Pancreas (tissue), 10 donors: ENCODE measurements around the gene EID1. TPM values are rescaled to one million over a fixed set of nuclear protein-coding genes. Genes with fewer than 3 reads are reported as not detected.
"Not testable (repeated sequence)": the region's sequence is repeated elsewhere in the genome, so short reads cannot be mapped to it uniquely, and the experiment has no call there.

Source experiments
- ATAC-seq, 4 donors: fragments of 200-7000 bp; cut with Tn5 transposase; one replicate each; pipeline versions ENCODE4 v1.8.0 to v1.9.1; 2020; ENCODE audit warnings: mild to moderate bottlenecking in 4 of 4, moderate library complexity in 4 of 4
- DNase-seq, 6 donors: peaks; one replicate each; pipeline ENCODE4 v3.0.0-alpha.2; 2020
- FAIRE-seq: peaks from 2 replicates; lab custom pipeline; 2012; peaks lifted over from hg19 to GRCh38; lab: Jason Lieb, UNC
- H3K27ac ChIP-seq, 4 donors: fragments of 200-600 bp; sonication (generic); 1 replicate in 3 of 4; 2 replicates in 1 of 4; pipeline versions ENCODE4 v1.5.0 to v1.8.0; 2020
- H3K27me3 ChIP-seq, 4 donors: fragments of 200-600 bp; one replicate each; pipeline ENCODE4 v1.8.0; 2021
- H3K36me3 ChIP-seq, 3 donors: fragments of 200-600 bp; sonication (generic) in 1 of 3; one replicate each; pipeline versions ENCODE4 v1.5.0 to v1.8.0; 2020 to 2021
- H3K4me1 ChIP-seq, 3 donors: fragments of 200-600 bp; one replicate each; pipeline ENCODE4 v1.8.0; 2021
- H3K4me3 ChIP-seq, 4 donors: fragments of 200-600 bp; sonication (generic) in 2 of 4; one replicate each; pipeline versions ENCODE4 v1.5.0 to v1.8.0; 2020 to 2021
- H3K9me3 ChIP-seq, 4 donors: fragments of 200-600 bp; one replicate each; pipeline ENCODE4 v1.8.0; 2021
- WGBS, 2 donors: extraction: QIAGEN DNeasy Blood & Tissue Kit; methylation state at CpG; one replicate each; pipeline ENCODE4 v1.1.7; 2013; 5-methylcytosine and 5-hydroxymethylcytosine counted together
- intact Hi-C, 3 donors: fragments of 100-400 bp; cut with DNase I; formaldehyde crosslinking; loops; one replicate each; pipeline versions ENCODE4 v1.11.1 to v1.14.2; 2022
- polyA plus RNA-seq, 2 donors: library from polyadenylated mRNA; stranded (reverse); fragments of 200-250 nt; gene quantifications; one replicate each; pipeline ENCODE4 v1.2.3, GENCODE V29; 2013
- total RNA-seq, 6 donors: library from RNA; stranded (reverse); fragmentation: NEBNext Ultra II Directional in 4 of 6; extraction: Animal tissue kit (Norgen Biotek cat#: 25700) in 4 of 6; gene quantifications; one replicate each; pipeline versions ENCODE4 v1.2.1 to v1.2.4, GENCODE V29; 2021 to 2023
- TF ChIP-seq, protein P1 (sequence below), 4 donors: fragments of 200-600 bp; sonication (generic) in 3 of 4; IDR thresholded peaks; one replicate each; pipeline versions ENCODE4 v1.5.0 to v1.8.0; 2021; ENCODE audit warnings: antibody characterized with exemption in 4 of 4
- donor health status: healthy with polysubstance abuse.
- donor health status: DM: no; HTN: no; CAD: no; lungs with moderate emphysema.
- donor health status: DM: no; HTN: no; CAD: no.
- donor health status: control.
- donor health status: control.
- donor health status: Bipolar disorder and iron deficiency.
- donor health status: DM: yes; HTN: yes; CAD: no.
- donor health status: DM: no; HTN: no; CAD: no.
- donor health status: DM: no; HTN: no; CAD: no.
- donor health status: DM: yes; HTN: yes; CAD: no.

EID1 gene
- total and polyA plus RNA-seq, 8 donors = 26.5 to 96.3 (median 42.8) TPM

DNA sequence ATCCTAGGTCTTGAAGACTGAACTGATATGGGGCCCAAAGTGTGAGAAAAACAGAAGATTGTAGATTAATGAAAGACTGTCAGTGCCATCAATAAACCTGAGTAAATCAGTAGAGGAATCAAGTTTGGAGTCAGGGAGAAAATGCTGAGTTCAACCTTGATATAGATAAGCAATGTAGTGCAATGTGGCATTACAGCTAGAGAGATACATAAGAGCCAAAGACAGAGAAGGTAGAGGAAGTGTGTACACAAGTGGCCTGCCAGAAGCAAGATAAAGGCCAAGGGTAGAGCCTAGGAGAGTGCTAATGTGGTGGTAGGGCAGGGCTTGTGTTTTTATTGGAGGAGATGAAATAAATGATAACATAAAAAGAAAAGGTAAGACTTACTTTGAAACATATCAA is 26.0 kb upstream of the EID1 start:
- Histone ChIP-seq H3K27me3 (no peaks in the 10 kb centered on the region), H3K9me3 (no peaks in the 10 kb centered on the region), H3K4me3 (no peak overlapping the region), H3K36me3 (no peaks in the 10 kb centered on the region), H3K27ac (no peak overlapping the region), H3K4me1 (no peaks in the 10 kb centered on the region)
- ATAC-seq = no peak
- intact Hi-C loops = no loop called here
- DNase-seq = no peak
- no peak for FAIRE-seq
- TF ChIP-seq, protein P1, sequence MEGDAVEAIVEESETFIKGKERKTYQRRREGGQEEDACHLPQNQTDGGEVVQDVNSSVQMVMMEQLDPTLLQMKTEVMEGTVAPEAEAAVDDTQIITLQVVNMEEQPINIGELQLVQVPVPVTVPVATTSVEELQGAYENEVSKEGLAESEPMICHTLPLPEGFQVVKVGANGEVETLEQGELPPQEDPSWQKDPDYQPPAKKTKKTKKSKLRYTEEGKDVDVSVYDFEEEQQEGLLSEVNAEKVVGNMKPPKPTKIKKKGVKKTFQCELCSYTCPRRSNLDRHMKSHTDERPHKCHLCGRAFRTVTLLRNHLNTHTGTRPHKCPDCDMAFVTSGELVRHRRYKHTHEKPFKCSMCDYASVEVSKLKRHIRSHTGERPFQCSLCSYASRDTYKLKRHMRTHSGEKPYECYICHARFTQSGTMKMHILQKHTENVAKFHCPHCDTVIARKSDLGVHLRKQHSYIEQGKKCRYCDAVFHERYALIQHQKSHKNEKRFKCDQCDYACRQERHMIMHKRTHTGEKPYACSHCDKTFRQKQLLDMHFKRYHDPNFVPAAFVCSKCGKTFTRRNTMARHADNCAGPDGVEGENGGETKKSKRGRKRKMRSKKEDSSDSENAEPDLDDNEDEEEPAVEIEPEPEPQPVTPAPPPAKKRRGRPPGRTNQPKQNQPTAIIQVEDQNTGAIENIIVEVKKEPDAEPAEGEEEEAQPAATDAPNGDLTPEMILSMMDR (IDR thresholded peaks at IDR 0.05) = no peak

DNA sequence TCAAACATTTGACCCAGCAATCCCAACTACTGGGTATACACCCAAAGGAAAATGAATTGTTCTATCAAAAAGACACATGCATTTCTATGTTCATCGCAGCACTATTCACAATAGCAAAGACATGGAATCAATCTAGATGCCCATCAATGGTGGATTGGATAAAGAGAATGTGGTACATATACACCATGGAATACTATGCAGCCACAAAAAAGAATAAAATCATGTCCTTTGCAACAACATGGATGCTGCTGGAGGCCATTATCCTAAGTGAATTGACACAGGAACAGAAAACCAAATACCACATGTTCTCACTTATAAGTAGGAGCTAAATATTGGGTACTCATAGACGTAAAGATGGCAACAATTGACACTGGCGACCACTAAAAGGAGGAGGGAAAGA is 23.5 kb upstream of the EID1 start:
- H3K36me3 ChIP-seq, H3K9me3 ChIP-seq, intact Hi-C loops, ATAC-seq, DNase-seq, H3K27ac ChIP-seq, H3K4me3 ChIP-seq, FAIRE-seq, H3K27me3 ChIP-seq, H3K4me1 ChIP-seq: not testable (repeated sequence)
- 94 to 95% methylated on average over 3 of the region's 3 CpGs for WGBS, 2 donors

DNA sequence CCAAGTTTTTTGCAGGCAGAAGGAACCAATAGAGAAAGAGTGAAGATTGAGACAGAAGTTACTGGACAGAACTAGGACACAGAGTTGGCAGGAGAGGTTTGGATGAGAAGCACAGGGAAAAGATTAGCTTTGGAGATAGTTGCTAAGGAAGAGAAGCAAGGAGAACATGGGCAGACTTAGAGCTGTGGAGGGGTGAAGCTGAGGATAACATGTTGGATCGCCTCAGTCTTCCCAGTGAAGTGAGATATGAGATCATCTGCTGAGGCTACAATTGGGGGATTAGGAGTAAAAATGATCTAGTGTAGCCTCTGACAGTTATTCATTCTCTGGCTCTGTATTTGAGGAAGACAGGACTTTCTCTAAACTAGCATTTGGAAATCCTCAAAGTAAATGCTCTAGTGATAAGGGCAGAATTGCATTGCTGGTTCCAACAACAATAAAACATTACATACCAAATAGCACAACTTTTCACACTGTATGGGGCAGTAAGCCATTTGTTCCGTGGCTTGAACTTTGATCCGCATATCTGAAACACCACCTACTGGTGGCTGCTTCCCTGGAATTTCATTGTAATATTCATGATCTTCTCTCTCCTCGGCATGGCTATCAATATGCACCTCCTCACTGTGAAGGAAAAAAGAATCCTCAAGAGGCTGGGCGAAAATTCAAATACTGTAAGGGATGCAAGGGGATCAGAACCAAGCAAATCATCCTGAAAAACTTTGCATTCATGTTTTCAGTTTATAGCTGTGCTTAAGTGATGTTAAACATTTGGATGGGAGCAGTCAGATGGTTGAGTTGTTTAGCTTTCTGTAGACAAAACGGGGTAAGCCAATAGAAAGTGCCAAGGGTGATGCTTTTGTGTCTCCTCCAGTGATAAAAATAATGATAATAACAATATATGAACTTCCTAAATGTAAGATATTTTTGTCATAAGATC is 22.2 kb upstream of the EID1 start:
- intact Hi-C loops = no loop called here
- TF ChIP-seq, protein P1 (IDR thresholded peaks at IDR 0.05) = peak in 2 of 4 donors; percentile 33 to 38
- DNase-seq (peak in 1 of 6 donors; percentile 25), ATAC-seq (peak; percentile 73 to 96 (median 88)), FAIRE-seq (peak; percentile 51)
- WGBS, 2 donors = 9 to 11% methylated on average over 6 of the region's 6 CpGs
- no peaks in the 10 kb centered on the region for H3K9me3 ChIP-seq
- H3K4me1 ChIP-seq = no peaks in the 10 kb centered on the region
- no peak overlapping the region for H3K4me3 ChIP-seq
- no peak overlapping the region for H3K27ac ChIP-seq
- no peaks in the 10 kb centered on the region for H3K36me3 ChIP-seq
- H3K27me3 ChIP-seq = no peaks in the 10 kb centered on the region

DNA sequence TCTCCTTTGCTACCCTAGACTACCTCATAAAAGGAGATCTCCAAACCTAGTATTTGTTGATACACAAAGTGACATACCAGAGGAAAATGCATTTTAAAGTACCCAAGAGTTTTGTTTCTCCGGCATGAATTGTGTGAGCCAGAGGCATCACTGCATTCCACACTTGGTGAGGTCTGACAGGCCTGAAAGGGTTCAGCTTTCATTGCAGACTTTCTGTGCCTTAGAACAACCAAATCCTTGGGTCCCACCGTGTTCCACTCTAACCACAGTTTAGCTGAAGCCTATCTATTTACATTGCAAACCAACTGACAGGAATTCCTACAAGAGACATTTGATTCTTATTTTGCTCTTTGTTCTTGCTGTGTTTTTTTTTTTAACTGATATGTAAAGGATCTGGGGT is 21.0 kb upstream of the EID1 start:
- intact Hi-C loops = no loop called here
- no peaks in the 10 kb centered on the region for H3K4me1 ChIP-seq

DNA sequence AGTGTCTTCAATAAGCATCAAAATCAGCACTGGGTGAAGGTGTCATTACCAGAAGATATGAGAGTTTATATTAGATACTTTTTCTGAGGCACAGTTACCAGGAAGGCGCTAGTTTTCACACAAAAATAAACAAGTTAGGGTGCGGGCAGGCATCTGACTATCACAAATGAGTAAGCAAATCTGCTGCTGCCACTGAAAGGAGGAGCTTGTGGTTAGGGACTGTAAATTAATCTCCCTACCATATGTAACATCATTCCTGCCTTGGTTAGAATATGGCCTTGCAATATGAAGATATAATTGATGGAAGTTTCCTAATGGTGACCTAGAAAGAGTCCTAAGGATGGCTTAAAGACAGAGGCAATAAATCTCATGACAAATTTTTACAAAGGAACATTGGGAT is 19.5 kb upstream of the EID1 start:
- no peak for DNase-seq
- FAIRE-seq = no peak
- Histone ChIP-seq H3K27ac (no peak overlapping the region), H3K9me3 (no peaks in the 10 kb centered on the region), H3K4me1 (no peaks in the 10 kb centered on the region), H3K4me3 (no peak overlapping the region), H3K27me3 (no peaks in the 10 kb centered on the region), H3K36me3 (no peaks in the 10 kb centered on the region)
- ATAC-seq = no peak
- 26 to 32% methylated on average over 2 of the region's 2 CpGs for WGBS, 2 donors
- TF ChIP-seq, protein P1 (IDR thresholded peaks at IDR 0.05) = no peak
- intact Hi-C loops = no loop called here

More for the DNA sequence above, 21.0 kb upstream of the EID1 start:
- no peaks in the 10 kb centered on the region for H3K9me3 ChIP-seq
- H3K4me3 ChIP-seq = no peak overlapping the region
- TF ChIP-seq, protein P1 (IDR thresholded peaks at IDR 0.05) = no peak
- no peak overlapping the region for H3K27ac ChIP-seq
- no peak for DNase-seq
- ATAC-seq = no peak
- no peaks in the 10 kb centered on the region for H3K27me3 ChIP-seq
- no peaks in the 10 kb centered on the region for H3K36me3 ChIP-seq
- WGBS, 2 donors = 47 to 57% methylated on average over 2 of the region's 2 CpGs
- no peak for FAIRE-seq
